Tibial nerve (tissue), 4 donors: ENCODE results near the gene RHAG. TPM values are rescaled to one million over a fixed set of nuclear protein-coding genes. Genes with fewer than 3 reads are reported as not detected.
"Not testable (repeated sequence)": the region's sequence is repeated elsewhere in the genome, so short reads cannot be mapped to it uniquely, and the experiment has no call there.

ENCODE experiments used
- DNase-seq, 2 donors: peaks; one replicate each; pipeline ENCODE4 v3.0.0-alpha.2; 2019; ENCODE audit warnings: low spot score in 2 of 2
- H3K27ac ChIP-seq, 4 donors: fragments of 200-600 bp; sonication (generic) in 3 of 4; one replicate each; pipeline ENCODE4 v1.5.1; 2017 to 2019; ENCODE audit warnings: mild to moderate bottlenecking in 1 of 4
- H3K27me3 ChIP-seq, 2 donors: fragments of 200-600 bp; sonication (generic) in 1 of 2; one replicate each; pipeline versions ENCODE4 v1.5.1 to v1.6.0; 2017 to 2019
- H3K36me3 ChIP-seq, 3 donors: fragments of 200-600 bp; sonication (generic); one replicate each; pipeline ENCODE4 v1.5.1; 2018 to 2019
- H3K4me1 ChIP-seq, 4 donors: fragments of 200-600 bp; sonication (generic) in 3 of 4; one replicate each; pipeline ENCODE4 v1.5.1; 2017 to 2019
- H3K4me3 ChIP-seq, 4 donors: fragments of 200-600 bp; sonication (generic) in 3 of 4; one replicate each; pipeline ENCODE4 v1.5.1; 2017 to 2019; ENCODE audit warnings: mild to moderate bottlenecking in 1 of 4, moderate library complexity in 1 of 4
- H3K9me3 ChIP-seq, 4 donors: fragments of 200-600 bp; sonication (generic) in 3 of 4; one replicate each; pipeline ENCODE4 v1.5.1; 2017 to 2019
- EP300 ChIP-seq, 2 donors: sonication (generic); formaldehyde crosslinking; IDR thresholded peaks; one replicate each; pipeline ENCODE4 v1.6.1; 2017; ENCODE audit warnings: antibody characterized with exemption in 2 of 2, mild to moderate bottlenecking in 1 of 2
- POLR2A ChIP-seq, 2 donors: fragments of 450-650 bp; IDR thresholded peaks; one replicate each; pipeline ENCODE4 v1.6.1; 2017; ENCODE audit warnings: antibody characterized with exemption in 2 of 2, mild to moderate bottlenecking in 2 of 2, moderate library complexity in 2 of 2
- WGBS, 2 donors: methylation state at CpG; one replicate each; pipeline ENCODE4 v1.1.5; 2018; 5-methylcytosine and 5-hydroxymethylcytosine counted together
- total RNA-seq, 4 donors: library from RNA; depleted of rRNA; stranded (reverse); fragments of >200 nt; gene quantifications; one replicate each; pipeline ENCODE4 v1.1.0, GENCODE V29; 2016
- TF ChIP-seq, protein P1 (sequence below), 5 experiments: fragments of 200-600 bp in 3 of 5; fragments of 450-650 bp in 2 of 5; sonication (generic) in 3 of 5; IDR thresholded peaks; one replicate each; pipeline ENCODE4 v1.5.1; 2016 to 2019; ENCODE audit warnings: antibody characterized with exemption in 5 of 5, mild to moderate bottlenecking in 3 of 5, moderate library complexity in 2 of 5

Gene RHAG
- total RNA-seq, 4 donors from 2014 or later = 0.59 to 2.7 (median 2.1) TPM

DNA sequence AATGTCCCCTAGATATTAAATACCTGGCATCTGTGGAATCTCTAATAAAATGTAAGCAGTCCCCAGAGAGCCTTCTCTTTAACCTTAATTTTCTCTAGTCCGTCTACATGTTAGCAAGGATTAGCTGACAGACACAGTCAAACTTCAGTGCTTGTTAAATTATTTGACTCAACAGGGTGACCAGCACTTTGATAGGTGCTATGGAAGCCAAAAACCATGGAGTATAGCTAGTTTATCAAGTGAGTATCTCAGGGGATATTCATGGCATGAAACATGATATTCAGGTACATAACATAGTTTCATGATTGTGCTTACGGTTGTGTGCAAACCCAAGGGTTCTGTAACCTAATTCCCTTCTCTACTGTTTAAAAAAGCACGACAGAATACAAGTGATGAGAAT lies 3.9 kb downstream of the RHAG start:
- Histone ChIP-seq H3K36me3 (no peaks in the 10 kb centered on the region), H3K4me3 (no peak overlapping the region), H3K9me3 (no peaks in the 10 kb centered on the region), H3K27me3 (no peaks in the 10 kb centered on the region), H3K27ac (no peak overlapping the region), H3K4me1 (no peaks in the 10 kb centered on the region)
- TF ChIP-seq EP300 (IDR thresholded peaks at IDR 0.05) = no peak
- no peak for TF ChIP-seq POLR2A (IDR thresholded peaks at IDR 0.05)
- TF ChIP-seq, protein P1, sequence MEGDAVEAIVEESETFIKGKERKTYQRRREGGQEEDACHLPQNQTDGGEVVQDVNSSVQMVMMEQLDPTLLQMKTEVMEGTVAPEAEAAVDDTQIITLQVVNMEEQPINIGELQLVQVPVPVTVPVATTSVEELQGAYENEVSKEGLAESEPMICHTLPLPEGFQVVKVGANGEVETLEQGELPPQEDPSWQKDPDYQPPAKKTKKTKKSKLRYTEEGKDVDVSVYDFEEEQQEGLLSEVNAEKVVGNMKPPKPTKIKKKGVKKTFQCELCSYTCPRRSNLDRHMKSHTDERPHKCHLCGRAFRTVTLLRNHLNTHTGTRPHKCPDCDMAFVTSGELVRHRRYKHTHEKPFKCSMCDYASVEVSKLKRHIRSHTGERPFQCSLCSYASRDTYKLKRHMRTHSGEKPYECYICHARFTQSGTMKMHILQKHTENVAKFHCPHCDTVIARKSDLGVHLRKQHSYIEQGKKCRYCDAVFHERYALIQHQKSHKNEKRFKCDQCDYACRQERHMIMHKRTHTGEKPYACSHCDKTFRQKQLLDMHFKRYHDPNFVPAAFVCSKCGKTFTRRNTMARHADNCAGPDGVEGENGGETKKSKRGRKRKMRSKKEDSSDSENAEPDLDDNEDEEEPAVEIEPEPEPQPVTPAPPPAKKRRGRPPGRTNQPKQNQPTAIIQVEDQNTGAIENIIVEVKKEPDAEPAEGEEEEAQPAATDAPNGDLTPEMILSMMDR (IDR thresholded peaks at IDR 0.05) = no peak
- DNase-seq = no peak
- WGBS, 2 donors = 75 to 78% methylated on average over 3 of the region's 3 CpGs

DNA sequence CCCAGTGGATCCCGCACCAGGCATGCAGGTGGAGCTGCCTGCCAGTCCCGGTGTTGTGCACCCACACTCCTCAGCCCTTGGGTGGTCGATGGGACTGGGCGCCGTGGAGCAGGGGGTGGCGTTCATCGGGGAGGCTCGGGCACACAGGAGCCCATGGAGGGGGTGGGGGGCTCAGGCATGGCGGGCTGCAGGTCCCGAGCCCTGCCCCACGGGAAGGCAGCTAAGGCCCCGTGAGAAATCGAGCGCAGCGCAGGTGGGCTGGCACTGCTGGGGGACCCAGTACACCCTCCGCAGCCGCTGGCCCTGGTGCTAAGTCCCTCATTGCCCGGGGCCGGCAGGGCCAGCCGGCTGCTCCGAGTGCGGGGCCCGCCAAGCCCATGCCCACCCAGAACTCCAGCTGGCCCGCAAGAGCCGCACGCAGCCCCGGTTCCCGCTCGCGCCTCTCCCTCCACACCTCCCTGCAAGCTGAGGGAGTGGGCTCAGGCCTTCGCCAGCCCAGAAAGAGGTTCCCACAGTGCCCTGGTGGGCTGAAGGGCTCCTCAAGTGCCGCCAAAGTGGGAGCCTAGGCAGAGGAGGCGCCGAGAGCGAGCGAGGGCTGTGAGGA lies 7.1 kb downstream of the RHAG start:
- H3K9me3 ChIP-seq, H3K4me1 ChIP-seq, H3K36me3 ChIP-seq, H3K4me3 ChIP-seq, DNase-seq, H3K27ac ChIP-seq, H3K27me3 ChIP-seq: not testable (repeated sequence)
- WGBS, 2 donors = 97% methylated on average over 11 to 23 of the region's 36 CpGs

DNA sequence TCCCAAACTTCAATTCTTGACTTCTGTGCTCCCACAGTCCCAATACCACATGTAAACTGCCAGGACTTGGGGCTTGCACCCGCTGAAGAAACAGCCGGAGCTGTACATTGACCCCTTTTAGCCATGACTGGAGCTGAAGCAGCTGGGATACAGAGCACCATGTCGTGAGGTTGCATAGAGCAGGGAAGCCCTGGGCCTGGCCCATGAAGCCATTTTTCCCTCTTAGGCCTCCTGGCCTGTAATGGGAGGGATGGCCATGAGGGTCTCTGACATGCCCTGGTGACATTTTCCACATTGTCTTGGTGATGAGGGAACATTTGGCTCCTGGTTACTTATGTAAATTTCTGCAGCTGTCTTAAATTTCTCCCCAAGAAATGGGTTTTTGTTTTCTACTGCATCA lies 9.8 kb downstream of the RHAG start:
- no peak overlapping the region for H3K27ac ChIP-seq
- H3K27me3 ChIP-seq = no peaks in the 10 kb centered on the region
- WGBS, 2 donors = 87 to 94% methylated on average over 3 of the region's 3 CpGs
- H3K4me1 ChIP-seq = no peaks in the 10 kb centered on the region
- TF ChIP-seq POLR2A (IDR thresholded peaks at IDR 0.05) (no peak), EP300 (IDR thresholded peaks at IDR 0.05) (no peak)
- TF ChIP-seq, protein P1 (IDR thresholded peaks at IDR 0.05) = no peak
- no peak for DNase-seq
- H3K4me3 ChIP-seq = no peak overlapping the region
- H3K36me3 ChIP-seq = no peaks in the 10 kb centered on the region
- no peaks in the 10 kb centered on the region for H3K9me3 ChIP-seq

DNA sequence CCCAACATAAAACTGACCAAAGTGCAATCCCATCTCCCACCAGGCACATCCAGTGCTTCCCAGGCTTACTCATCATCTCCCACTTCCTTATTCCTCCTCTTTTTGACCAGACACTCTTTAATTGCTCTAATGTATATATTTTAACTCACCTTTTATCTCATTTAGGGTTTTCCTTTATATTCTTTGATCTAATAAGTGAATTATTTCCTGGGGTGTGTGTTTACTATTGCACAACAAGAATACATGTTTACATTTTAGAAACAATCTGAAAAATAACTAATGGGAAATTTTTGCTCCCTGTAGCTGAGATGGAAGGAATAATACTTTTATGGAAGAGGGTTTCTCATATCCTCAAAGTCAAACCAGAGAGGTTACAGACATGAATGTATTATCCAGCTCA lies 18.4 kb downstream of the RHAG start:
- H3K4me1 ChIP-seq = no peaks in the 10 kb centered on the region
- H3K27ac ChIP-seq = no peak overlapping the region
- no peaks in the 10 kb centered on the region for H3K9me3 ChIP-seq
- TF ChIP-seq, protein P1 (IDR thresholded peaks at IDR 0.05) = no peak
- TF ChIP-seq EP300 (IDR thresholded peaks at IDR 0.05) = no peak
- no peak for TF ChIP-seq POLR2A (IDR thresholded peaks at IDR 0.05)
- H3K27me3 ChIP-seq = no peaks in the 10 kb centered on the region
- no peak overlapping the region for H3K4me3 ChIP-seq
- H3K36me3 ChIP-seq = no peaks in the 10 kb centered on the region
- no peak for DNase-seq

DNA sequence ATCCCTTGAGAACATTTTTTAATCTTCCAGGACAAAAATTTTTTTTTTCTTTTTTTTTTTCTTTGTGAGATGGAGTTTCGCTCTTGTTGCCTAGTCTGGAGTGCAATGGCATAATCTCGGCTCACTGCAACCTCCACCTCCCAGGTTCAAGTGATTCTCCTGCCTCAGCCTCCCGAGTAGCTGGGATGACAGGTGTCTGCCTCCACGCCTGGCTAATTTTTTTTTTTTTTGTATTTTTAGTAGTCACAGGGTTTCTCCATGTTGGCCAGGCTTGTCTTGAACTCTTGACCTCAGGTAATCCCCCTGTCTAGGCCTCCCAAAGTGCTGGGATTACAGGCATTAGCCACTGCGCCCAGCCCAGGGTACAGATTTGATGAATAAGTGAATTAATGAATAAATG lies 22.5 kb downstream of the RHAG start:
- not testable (repeated sequence) for DNase-seq, H3K27ac ChIP-seq, H3K9me3 ChIP-seq, H3K4me1 ChIP-seq, H3K27me3 ChIP-seq, H3K36me3 ChIP-seq, H3K4me3 ChIP-seq
- WGBS, 2 donors = 82 to 85% methylated on average over 5 of the region's 5 CpGs

DNA sequence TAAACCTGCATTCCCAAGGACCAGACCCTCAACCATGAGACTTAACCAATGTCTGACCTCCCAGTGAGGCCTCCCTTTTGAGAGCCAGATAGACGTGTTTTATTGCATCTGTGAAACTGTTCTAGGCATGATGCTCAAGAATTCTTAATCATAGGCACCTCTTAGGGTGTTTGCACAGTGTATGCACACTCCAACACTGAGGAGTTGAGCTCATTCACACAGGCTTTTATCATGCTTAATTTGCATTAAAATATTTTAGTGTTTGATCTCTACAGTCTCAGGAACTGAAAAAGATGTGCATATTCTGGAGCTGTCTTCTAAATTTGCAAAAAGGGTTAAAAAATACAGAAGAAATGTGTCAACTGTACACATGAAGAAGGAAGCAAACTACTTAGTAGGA lies 27.4 kb downstream of the RHAG start:
- Histone ChIP-seq H3K27me3 (no peaks in the 10 kb centered on the region), H3K4me3 (no peak overlapping the region), H3K4me1 (no peaks in the 10 kb centered on the region), H3K9me3 (no peaks in the 10 kb centered on the region), H3K36me3 (no peaks in the 10 kb centered on the region), H3K27ac (no peak overlapping the region)
- no peak for TF ChIP-seq POLR2A (IDR thresholded peaks at IDR 0.05)
- TF ChIP-seq EP300 (IDR thresholded peaks at IDR 0.05) = no peak
- TF ChIP-seq, protein P1 (IDR thresholded peaks at IDR 0.05) = no peak
- WGBS, 2 donors = 67 to 82% methylated on average over 1 of the region's 1 CpG
- DNase-seq = no peak

DNA sequence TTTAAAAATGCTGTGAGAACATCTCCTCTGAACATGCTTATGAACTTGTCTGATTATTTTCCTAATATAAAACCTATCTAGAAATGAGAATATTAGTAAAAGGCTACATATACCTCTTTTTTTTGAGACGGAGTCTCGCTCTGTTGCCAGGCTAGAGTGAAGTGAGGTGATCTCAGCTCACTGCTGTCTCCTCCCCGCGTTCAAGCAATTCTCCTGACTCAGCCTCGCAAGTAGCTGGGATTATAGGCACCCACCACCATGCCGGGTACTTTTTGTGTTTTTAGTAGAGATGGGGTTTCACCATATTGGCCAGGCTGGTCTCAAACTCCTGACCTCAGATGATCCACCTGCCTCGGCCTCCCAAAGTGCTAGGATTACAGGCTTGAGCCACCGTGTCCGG lies 28.4 kb downstream of the RHAG start:
- H3K36me3 ChIP-seq, H3K4me1 ChIP-seq, H3K4me3 ChIP-seq, H3K27me3 ChIP-seq, H3K27ac ChIP-seq, DNase-seq, H3K9me3 ChIP-seq: not testable (repeated sequence)
- WGBS, 2 donors = 82 to 88% methylated on average over 9 of the region's 9 CpGs
